Keratinocyte (primary cell): ENCODE results near the gene SLC51B.

Experiments
- CTCF ChIP-seq, 3 experiments: IDR thresholded peaks in 1 of 3; conservative IDR thresholded peaks in 1 of 3; optimal IDR thresholded peaks in 1 of 3; 2 replicates in 2 of 3; 3 replicates in 1 of 3; pipeline versions ENCODE3 to v1.5.1; 2011; ENCODE audit warnings: low read length in 3 of 3, mild to moderate bottlenecking in 3 of 3, moderate library complexity in 2 of 3, control low read depth in 1 of 3, inconsistent platforms in 1 of 3; ENCODE audit not compliant: insufficient read depth in 2 of 3; ENCODE audit errors: extremely low read depth in 1 of 3
- EZH2 ChIP-seq: IDR thresholded peaks from one replicate; pipeline ENCODE4 v1.6.1; 2012; ENCODE audit warnings: inconsistent platforms, mild to moderate bottlenecking, low read length, moderate library complexity

- TF ChIP-seq CTCF (optimal IDR thresholded peaks at IDR 0.05 in 1 of 3, IDR thresholded peaks at IDR 0.05 in 1 of 3, conservative IDR thresholded peaks at IDR 0.05 in 1 of 3; ENCODE audit: extremely low read depth in 1 of 3, insufficient read depth in 2 of 3, low read length in 3 of 3) (no peak), EZH2 (no peak)
Observed at GRCh38 chr15:65071381-65071811, 26.2 kb downstream of the SLC51B start.
